Skeletal muscle cell (primary cell): ENCODE data around the gene PITX1.

Source experiments
- DNase-seq: peaks from one replicate; pipeline ENCODE4 v3.0.0-alpha.2; 2010; ENCODE audit warnings: low read depth
- H3K4me3 ChIP-seq: 2 replicates; pipeline ENCODE4 v1.5.1; 2011; ENCODE audit warnings: low read depth, mild to moderate bottlenecking, control low read depth, low read length, moderate library complexity

Gene PITX1

DNA sequence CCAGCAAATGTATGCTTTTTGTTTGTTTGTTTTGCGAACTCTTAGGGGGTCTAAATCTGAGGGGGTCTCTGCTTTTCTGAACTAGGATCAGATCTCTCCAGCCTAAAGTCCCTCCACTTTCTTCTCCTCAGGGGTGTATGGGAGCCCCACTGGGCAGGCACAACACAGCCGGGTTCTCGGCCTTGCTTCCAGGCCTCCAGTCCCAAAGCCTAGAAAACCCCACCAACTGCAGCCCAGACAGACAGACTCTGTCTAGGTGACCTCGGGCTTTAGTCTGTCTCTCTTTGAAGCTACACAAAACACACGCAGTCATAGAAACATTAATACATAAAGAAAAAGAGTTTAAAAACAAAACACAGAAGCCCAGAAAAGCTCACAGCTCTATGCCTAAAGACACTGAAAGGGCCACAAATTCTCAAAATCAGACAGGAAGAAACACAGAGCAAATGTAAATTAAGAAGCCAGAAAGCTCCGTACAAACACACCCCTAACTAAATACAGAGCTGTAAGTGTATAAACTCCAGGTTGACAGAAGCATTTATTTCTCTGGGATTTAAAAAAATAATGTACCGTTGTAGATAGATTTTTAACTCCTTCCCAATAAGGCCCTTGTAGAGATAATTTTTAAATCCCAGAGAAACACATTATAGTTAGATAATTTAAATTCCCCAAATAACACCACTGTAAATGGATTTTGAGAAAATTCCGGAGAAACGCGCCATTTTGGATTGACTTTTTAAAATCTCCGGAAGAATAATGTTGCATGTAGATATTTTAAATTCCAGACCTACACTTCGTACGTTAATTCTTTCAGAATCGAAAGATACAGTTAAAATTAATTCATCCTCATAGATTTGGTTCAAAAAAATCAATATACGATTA lies 2.0 kb downstream of the PITX1 start:
- DNase-seq, result no peak
- peak overlapping the region; percentile 77 for H3K4me3 ChIP-seq

DNA sequence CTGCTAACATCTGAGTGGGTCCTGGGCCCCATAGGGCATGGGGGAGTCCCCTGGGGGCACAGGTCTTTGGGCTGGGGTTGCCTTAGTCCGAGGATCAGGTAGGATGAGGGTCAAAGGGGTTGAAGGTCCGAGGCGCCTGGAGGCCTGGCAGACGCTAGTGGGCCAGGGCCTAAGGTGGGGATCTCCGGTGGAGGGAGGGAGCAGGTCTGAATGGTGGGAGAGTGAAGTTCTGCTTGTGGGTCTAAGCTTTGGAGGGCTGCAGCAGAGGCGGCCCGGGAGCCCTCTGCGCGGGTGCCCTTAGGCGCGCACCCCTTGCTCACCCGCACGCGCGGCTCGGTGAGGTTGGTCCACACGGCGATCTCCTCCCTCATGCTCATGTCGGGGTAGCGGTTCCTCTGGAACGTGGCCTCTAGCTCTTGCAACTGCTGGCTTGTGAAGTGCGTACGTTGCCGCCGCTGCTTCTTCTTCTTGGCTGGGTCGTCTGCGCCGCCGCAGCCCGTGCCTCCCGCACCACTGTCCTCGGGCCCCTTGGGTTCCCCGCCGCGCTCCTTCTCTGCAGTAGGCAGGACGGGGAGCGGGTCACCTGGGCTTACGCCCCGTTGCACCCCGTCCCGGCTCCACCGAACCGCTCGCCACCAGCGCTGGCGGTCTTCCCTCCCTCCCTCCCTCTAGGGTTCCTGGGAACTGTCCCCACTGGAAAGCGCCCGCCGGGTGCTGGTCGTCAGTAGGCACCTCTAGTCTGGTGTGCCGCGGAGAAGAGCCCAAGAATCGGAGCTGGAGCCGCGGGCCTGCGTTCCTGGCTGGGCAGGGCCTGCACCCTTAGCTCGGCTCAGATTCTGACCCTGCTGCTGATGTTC lies 2.8 kb downstream of the PITX1 start:
- no peak for DNase-seq
- peak overlapping the region; percentile 77 for H3K4me3 ChIP-seq

- no peak for DNase-seq
- peak overlapping the region; percentile 77 for H3K4me3 ChIP-seq
Measured at GRCh38 chr5:135030123-135030955, 3.7 kb downstream of the PITX1 start.

DNA sequence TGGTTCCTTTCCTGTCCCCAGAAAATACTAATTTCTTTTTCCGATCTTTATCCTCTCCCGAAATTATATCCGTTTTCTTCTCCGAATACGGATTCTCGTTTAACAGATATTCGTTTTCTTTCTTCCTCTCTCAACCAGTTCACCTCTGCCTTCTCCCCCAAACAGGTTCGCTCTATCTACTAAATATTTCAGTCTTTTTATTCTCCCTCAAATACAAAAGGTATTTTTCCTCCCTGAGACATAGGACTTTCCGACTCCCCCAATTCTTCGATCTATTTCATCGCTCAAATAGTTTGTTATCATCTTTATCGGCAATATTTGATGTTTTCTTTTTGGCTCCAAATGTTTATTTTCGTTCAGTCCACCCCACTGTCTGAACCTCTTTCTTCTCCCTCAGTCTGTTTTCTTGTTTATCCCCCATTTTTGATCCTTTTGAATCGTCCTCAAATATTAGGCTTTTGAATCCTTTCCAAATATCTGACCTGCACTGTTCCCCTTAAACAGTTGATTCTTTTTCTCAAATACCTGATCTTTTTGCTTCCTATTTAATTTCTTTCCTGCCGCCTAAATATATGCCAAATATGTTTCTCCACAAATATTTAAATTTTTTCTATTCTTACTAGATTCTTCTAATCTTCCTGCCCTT lies 4.4 kb downstream of the PITX1 start:
- no peak overlapping the region for H3K4me3 ChIP-seq
- DNase-seq, result no peak

- DNase-seq, result no peak
- H3K4me3 ChIP-seq, result no peak overlapping the region
Measured at GRCh38 chr5:135028791-135029476, 5.1 kb downstream of the PITX1 start.

GRCh38 chr5:135027697-135028615 lies 6.1 kb downstream of the PITX1 start:
- H3K4me3 ChIP-seq, result no peak overlapping the region
- DNase-seq, result no peak

- H3K4me3 ChIP-seq, result no peak overlapping the region
- DNase-seq, result no peak
Measured at GRCh38 chr5:135027266-135027696, 6.7 kb downstream of the PITX1 start.

GRCh38 chr5:135026645-135027265 lies 7.3 kb downstream of the PITX1 start:
- DNase-seq, result no peak
- no peak overlapping the region for H3K4me3 ChIP-seq

DNA sequence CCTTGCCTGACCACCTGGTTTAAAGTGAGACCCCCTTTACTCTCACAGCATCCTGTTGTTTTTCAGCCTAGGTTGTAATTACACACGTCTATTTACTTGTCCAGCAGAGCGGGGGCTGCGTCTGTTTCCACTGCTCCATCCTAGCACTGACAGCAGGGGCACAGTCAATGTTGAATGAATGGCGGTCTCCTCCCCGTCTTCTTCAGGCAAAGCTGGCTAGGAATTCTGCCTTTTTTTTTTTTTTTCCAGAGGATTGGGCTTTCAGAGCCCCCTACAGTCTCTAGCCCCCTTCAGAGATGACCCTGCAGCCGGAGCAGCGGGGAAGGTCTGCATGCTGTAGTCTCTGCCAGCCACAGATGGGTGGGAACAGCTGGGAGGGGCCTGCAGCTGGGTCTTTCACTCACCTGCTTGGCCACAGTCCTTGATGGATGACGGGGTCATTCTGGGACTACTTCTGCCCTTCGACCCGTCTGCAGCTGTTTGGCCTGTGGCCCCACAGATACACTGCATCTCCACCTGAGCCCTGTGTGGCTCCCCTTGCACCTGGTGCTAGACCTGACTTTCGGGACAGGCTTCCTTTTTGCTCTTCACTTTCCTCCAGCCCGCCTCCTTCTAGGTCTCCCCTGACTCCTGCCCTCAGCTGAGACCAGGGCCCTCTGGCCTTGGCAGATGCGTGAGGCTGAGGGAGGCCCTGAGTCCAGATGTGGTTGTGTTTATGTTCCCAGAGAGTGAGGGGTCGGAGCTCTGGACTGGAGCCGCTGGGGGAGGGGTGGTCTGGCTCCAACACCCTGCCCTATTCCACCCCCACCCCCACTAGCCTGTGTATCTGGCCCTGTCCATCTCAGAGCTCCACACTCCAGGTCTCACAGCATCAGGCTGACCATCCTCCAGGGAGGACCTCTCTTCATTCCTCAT lies 8.0 kb downstream of the PITX1 start:
- no peak for DNase-seq

GRCh38 chr5:135024956-135025729 lies 8.9 kb downstream of the PITX1 start:
- H3K4me3 ChIP-seq, result no peak overlapping the region
- DNase-seq, result no peak

More for the DNA sequence above, 8.0 kb downstream of the PITX1 start:
- no peak overlapping the region for H3K4me3 ChIP-seq

GRCh38 chr5:135020111-135020895 lies 13.7 kb downstream of the PITX1 start:
- DNase-seq, result no peak
- H3K4me3 ChIP-seq, result no peak overlapping the region

DNA sequence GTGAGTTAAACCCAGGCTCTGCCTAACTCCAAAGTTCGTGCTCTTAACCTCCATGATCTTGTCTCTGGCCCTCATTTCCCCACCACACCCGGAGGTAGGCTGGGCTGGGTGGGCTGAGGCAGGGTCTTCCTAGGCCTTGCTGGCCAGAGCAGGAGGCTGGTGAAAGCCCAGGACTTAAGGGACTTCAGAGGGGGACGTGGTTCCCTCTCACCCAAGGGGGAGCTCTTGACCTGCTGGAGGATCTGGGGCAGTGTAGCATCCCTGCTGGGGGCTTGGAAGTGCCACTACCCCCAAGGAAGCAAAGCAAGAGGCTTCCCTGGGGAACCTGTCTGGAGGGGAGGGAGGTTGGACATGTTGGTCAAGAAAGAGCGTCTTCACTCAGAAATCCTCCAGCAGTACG lies 14.7 kb downstream of the PITX1 start:
- no peak for DNase-seq
- no peak overlapping the region for H3K4me3 ChIP-seq

- H3K4me3 ChIP-seq, result no peak overlapping the region
- no peak for DNase-seq
Measured at GRCh38 chr5:135018457-135018856, 15.6 kb downstream of the PITX1 start.

DNA sequence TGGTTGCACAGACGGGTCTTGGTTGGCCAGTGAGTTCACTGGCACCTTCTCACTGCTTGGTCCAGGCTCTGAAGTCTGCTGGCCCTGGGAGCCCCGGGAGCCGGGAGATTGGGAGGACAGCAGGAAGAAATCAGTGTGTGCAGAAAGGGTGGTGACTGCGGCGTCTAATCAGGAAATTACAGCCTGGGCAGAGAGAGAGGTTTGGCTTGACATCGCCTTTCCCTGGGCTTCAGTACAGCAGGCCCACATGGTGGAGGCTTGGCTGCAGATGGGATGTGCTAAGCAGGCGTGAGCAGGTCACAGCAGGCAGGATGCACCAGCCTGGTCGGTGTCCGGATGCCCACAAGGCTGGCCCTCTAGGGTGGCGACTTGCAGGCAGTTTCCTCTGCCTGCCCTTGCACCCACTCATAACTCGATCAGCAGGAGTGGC lies 17.2 kb downstream of the PITX1 start:
- no peak for DNase-seq
- H3K4me3 ChIP-seq, result no peak overlapping the region

DNA sequence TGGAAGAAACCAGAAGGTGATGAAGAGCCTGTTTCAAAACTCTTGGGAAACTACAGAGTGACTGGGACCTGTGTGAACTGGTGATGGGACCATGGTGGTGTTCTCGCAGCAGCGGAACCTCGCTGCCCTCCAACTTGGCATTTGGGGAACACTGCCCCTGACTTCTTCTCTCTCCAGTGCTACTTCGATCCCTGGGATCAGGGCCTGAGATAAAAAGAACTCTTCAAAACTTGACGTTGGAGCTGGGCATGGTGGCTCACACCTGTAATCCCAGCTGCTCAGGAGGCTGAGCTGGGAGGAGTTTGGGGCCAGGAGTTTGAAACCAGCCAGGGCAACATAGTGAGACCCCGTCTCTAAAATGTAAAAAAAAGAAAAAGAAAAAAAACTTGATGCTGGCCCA lies 18.1 kb downstream of the PITX1 start:
- H3K4me3 ChIP-seq, result no peak overlapping the region
- DNase-seq, result no peak
